GM21390 (cell line): ENCODE data around the gene MCTP2.
A peak's percentile ranks its signal among the peaks of the same experiment; 100 is the strongest.

Experiments
- ATAC-seq: cut with Tn5 transposase; IDR thresholded peaks from one replicate; pipeline ENCODE4 v1.9.1; 2021; ENCODE audit not compliant: unreplicated experiment

The MCTP2 gene, protein sequence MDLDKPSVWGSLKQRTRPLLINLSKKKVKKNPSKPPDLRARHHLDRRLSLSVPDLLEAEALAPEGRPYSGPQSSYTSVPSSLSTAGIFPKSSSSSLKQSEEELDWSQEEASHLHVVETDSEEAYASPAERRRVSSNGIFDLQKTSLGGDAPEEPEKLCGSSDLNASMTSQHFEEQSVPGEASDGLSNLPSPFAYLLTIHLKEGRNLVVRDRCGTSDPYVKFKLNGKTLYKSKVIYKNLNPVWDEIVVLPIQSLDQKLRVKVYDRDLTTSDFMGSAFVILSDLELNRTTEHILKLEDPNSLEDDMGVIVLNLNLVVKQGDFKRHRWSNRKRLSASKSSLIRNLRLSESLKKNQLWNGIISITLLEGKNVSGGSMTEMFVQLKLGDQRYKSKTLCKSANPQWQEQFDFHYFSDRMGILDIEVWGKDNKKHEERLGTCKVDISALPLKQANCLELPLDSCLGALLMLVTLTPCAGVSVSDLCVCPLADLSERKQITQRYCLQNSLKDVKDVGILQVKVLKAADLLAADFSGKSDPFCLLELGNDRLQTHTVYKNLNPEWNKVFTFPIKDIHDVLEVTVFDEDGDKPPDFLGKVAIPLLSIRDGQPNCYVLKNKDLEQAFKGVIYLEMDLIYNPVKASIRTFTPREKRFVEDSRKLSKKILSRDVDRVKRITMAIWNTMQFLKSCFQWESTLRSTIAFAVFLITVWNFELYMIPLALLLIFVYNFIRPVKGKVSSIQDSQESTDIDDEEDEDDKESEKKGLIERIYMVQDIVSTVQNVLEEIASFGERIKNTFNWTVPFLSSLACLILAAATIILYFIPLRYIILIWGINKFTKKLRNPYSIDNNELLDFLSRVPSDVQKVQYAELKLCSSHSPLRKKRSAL

DNA sequence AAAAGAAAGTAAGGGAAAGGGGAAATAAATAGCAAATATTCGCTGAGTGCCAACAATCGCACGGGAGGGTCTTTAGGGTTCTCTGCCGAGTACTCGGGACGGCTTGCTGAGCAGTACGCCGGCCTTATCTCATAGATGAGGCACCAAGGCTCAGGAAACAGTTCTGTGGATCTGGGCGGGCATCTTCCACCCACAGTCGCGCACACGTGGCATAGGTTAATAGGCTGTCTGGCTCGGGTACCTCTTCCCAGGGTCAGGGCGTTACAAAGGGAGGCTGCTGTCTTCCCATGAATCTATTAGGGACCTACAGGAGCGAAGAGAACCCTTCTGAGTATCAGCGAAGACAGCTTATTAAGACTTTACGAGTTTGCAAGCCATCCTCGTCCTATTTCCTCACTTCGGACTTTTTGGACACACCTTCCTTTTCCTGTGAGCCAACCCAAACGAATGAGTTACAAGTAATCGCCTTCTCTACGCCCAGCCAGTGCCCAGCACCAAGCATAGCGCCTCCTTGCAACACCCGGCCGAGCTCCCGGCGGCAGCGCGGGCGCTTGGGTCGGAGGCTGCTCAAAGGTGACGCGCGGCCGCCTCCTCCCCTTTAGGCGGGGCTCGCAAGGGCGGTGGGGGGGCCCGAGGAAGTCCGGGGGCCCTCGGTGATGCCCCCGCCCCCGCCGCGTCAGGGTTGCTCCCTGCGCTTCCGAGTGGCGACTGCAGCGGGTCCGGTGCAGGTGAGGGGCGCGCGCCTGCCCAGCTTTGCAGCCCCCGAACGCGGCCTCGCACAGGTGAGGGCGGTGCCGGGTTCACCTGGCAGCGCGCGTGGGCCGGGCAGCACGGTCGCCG is at the start of gene MCTP2:
Gene MCTP2, plus strand, starts transcription at position 679 of the 840 bp plus-strand sequence. CDS start 66,705 bp downstream, outside the sequence.
- ATAC-seq = peak; percentile 66

DNA sequence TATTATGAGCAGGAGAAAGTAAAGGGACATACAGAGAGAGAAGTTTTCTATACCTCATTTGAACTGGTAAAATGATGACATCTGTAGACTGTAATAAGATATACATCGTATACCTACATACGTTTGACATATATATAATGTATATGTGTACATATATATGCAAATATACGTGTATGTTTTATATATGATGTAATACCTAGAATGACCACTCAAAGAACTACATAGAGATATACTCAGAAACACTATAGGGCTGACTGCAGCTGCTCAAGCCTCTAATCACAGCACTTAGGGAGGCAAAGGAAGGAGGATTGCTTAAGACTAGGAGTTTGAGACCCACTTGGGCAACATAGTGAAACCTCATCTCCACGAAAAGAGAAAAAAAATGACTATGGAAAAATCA is 48.5 kb upstream of the MCTP2 start:
- no peak for ATAC-seq

DNA sequence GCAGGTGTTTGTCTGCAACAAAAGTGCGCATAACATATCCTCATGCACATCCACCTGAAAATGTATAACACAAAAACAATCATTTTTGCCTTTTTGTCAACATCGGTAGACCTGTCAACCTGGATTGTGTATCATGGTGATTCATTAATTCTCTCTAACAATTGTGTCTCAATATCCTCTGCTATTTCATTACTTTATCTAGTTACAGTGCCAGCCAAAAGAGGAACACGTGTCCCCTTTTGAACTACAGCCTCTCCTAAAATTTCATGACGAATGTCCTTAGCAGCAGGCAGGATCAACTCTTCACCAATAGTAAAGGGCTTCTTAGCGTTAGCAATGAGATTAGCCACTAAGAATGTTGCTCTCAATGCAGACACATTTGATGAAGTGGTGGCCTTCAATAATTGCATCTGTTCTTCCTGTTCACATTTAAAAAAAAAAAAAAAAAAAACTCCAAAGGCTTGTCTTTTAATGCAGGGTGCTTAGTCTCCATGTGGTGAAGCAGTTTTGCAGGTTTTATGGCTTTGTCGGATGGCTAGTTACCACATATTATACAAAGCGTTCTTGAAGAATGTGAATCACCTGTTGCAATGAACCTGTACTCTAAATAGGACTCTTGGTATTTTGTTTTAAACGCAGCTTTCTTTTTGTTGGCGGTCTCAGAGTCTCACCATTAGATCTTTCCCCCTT is 45.7 kb upstream of the MCTP2 start:
- no peak for ATAC-seq

DNA sequence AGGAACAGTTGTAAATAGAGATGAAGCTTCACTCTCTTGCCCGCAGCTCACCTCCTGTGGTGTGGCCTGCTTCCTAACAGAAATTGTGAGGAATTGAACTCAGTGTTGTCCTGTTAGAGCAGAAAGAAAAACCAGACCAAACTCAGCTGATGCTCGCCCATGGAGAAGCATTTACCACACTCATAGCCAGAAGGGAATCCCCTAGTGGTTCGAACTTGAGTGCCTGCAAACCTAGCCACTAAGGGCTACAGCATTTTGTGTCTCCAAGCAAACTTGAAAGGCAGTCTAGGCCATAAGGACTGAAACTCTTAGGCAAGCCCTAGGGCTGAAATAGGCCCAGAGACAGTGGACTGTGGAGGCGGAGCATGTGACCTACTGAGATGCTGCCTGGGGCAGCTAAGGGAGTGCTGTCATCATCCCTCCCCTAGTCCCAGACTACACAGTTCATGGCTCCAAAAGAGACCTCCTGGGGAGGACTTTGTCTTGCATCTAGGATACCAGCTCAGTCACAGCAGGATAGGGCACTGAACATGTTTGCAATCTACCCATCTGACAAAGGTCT is 44.5 kb upstream of the MCTP2 start:
- ATAC-seq = no peak

DNA sequence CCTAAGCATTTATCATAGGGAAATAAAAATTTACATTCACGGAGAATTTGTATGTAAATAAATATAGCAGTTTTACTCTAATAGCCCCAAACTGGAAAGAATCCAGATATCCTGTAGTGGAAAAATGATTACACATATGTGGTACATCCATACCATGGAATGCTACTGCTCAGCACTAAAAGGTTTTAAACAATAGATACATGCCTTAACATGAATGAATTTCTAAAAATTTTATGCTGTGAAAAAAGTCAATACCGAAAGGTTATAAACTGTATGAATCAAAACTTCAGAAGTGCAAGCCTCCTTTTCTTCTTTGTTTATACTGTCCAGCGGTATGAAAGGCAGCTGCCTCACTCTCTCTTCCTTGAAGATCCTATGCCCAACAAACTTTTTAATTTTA is 37.5 kb upstream of the MCTP2 start:
- no peak for ATAC-seq

DNA sequence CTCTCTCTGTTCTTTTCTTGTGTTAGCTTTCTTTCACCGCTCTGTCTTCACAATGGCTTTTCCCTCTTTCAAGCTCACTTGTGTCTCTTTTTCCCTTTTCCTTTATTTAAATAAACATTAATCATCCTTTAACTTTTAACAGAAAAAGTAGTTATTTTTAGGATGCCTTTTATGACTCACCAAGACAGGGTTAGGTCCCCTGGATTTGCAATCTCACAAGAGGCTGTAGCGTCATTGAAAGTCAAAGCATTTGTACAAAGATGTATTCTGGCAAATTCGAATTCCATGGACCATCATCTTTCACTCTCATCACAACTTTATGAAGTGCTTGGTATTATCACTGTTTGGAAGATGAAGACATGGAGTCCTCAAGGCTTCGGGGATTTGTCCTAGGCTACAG is 34.8 kb upstream of the MCTP2 start:
- ATAC-seq = no peak

DNA sequence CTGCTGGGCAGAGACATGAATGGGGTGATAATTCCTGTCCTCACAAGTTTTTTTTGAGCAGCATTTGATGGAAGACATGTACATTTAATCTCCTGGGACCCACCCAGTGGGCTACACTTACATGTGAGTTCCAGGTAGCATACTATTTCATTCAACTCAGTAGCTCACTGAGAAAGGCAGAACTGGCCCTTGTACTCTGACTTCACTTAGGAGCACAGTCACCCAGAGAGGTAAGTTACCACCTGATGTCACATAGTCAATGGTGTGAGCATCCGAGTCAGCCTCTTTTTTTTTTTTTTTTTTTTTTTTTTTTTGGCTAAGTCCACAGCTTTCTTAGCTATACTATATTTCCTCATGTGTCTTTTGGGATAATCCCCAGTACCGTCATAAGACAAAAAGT is 32.7 kb upstream of the MCTP2 start:
- ATAC-seq = no peak

DNA sequence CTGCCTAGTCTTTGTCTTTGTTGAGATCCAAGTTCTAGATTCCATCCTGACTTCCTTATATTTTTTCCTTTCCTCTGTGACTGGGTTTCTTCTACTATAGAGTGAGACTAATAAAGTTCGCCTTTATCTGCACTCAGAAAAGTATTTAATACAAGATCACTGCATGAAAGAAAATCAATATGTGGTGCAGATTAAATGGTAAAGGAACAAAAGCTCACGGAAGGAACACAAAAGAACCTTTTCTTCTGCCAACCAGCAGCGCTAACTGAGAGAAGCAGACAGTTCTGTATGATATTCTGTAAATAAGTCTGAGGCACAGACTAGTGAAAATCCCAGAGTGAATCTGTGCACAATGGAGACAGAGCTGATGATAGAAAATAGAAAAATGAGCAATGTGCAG is 31.6 kb upstream of the MCTP2 start:
- no peak for ATAC-seq

DNA sequence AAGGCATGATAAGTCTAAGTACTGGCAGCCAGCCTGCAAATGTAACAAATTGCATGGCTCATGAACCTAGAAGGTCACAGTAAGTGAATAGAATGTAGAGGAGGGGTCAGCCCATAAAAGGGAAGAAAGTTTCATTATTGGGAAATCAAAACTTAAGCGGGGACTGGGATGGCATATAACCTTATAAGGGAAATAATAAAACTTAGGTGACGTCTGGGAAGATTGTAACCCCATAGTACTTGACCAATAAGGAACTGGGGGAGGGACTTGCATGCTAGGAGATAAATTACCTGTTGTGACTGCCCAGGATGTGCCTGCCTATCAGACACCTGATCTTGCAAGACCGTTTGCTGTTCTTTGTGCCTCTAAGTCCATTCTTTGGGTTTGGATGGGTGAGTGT is 28.1 kb upstream of the MCTP2 start:
- ATAC-seq = no peak

DNA sequence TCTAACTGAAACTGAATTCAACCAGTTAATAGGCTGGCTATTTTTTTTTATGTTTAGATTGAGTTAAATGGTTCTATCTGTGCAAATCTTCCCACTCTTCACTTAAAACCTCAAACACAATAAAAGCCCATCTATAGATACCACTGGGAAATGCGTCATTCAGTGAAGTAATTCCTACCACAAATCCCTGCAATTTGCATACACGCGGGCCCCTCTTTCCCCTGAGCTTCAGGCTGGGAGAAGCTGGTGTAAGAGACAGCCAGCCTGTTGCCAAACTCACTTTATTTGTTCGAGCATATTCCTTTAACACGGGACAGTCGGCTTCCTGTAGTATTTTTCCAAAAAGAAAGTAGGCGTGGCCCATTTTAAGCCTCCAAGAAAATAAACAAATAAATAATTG is 26.0 kb upstream of the MCTP2 start:
- no peak for ATAC-seq

DNA sequence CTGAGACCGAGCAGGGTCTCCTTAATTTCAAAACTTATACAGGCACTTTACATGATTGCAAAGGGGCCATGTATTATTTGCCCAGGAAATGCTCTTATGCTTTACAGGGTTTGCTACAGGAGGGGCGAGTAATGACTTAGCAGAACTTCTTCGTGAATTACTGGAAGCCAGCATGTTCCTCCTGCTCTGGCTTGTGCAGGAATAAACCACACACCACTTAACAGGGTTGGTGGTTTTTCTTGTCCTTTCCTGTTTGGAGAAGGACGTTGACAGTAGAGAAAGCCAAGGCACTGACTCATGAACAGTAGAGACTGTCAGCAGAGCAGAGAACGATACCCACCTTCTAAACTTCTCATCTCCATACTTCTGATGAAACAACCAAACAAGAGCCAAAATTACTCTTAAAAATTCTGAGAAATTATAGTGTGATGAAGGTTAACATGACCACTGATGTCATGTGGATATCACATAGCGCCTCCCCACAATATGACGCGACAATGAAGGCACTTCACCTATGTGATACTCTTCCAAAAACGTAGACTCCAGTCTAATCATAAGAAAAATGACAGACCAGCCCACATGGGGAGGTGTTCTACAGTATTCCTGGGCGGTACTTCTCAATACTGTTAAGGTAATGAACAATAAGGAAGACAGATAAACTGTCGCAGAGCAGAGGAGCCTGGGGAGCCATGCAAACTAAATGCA is 24.7 kb upstream of the MCTP2 start:
- ATAC-seq = no peak

DNA sequence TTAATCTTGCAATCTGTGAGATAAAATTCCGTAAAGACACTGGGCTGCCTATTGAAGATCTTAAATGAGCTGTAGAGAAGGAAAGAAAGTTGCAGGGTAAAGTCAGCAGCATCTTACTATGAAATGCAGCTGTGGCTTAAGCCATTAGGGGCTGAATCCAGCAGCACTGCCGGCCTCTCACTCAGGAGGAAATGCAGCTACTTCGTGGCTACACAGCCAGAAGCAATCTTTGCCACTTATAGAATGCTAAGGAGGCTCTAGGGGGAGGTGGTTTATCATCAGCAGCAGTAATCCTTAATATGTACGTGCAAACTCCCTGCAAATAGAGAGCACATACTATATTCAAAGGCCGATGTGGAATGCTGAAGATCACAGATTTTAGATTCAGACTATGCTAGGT is 19.1 kb upstream of the MCTP2 start:
- no peak for ATAC-seq

DNA sequence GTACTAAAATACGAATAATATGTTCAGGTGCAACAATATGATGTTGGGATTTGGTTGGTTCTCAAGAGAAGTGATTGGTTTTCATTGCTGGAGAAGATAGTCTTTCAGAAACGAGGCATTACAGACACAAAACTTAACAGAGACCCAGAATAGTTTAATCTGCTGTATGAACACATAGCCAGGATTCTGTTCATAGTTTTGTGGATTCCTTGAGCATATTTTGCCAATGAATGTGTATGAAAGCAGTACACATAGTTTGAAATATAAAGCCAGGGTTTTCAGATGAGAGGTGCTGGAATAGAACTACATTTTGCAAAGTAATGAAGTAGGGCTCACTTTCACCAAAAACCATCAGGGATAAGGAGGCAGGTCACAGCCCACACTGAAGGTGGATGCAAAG is 5.7 kb upstream of the MCTP2 start:
- ATAC-seq = no peak

DNA sequence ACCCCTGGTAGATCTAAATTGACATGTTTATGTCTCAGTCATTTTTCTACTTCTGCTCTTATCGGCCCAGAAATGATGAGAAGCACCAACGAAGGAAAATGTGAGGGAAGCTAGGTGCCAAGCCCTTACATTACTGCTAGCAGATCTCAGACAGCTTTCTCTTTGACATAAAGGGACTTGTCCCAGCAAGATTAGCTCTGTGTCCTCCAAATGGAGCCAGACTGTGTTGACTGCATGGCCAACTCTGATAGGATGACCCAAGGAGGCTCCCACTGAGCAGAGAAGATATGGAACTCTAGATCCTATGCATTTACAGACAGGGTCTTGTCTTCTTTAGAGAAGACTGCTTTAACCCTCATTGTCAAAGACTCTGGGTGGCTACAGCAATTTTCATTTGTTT is 2.8 kb upstream of the MCTP2 start:
- no peak for ATAC-seq

DNA sequence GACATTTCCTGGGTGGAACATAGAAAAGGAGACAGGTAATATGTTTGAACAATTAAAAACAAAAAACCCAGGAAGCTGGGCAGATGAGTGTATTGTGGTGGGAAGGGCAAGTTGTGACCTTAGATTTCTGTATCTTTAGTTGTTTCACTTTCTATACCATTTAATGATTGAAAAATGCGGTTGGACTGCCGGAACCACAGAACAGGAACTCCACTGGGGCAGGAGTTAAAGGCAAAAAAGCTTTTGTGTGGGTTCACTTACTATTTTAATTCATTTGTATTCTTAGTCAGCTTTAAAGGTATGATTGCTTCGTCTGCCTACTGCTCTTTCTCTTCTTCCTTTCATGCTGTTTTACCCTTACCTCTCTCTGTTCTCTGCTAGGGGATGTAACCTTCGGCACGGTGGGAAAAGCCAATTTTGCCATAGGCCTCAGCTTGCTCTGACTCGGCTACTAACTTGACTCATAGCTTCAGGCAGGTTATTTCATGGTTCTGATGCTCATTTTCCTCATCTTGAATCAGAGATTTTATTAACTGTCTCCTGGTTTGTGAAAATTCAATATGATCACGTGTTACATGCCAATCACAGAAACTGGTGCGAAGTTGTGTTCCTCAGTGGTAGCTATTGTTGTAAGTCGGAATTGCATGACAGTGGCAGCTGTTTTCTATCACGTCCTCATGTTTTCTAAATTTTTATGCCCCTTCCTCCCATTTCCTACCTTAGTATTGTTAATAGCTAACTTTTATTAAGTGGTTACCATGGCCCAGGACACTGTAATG is 1.6 kb upstream of the MCTP2 start:
- ATAC-seq = peak; percentile 71

DNA sequence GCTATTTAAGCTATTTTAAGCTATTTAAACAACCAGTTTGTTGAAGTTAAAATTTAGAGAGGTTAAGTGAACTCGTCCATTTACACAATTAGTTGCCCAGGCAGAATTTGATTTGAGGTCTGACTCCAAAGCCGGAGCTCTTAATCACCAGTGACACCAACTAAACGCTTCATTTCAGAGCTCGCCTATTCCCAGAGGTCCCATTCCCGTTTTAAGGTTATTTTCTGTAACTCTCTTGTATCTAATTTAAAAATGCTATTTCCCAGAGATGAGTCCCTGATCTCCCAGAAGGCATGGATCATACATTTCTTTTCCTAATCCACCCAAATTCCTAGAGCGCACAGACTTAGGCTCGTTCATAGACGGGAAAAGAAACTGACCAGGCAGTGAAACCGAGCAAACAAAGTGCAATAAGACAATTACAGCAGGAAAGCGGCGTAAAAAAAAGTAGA is 904 bp upstream of the MCTP2 start:
- ATAC-seq = no peak

DNA sequence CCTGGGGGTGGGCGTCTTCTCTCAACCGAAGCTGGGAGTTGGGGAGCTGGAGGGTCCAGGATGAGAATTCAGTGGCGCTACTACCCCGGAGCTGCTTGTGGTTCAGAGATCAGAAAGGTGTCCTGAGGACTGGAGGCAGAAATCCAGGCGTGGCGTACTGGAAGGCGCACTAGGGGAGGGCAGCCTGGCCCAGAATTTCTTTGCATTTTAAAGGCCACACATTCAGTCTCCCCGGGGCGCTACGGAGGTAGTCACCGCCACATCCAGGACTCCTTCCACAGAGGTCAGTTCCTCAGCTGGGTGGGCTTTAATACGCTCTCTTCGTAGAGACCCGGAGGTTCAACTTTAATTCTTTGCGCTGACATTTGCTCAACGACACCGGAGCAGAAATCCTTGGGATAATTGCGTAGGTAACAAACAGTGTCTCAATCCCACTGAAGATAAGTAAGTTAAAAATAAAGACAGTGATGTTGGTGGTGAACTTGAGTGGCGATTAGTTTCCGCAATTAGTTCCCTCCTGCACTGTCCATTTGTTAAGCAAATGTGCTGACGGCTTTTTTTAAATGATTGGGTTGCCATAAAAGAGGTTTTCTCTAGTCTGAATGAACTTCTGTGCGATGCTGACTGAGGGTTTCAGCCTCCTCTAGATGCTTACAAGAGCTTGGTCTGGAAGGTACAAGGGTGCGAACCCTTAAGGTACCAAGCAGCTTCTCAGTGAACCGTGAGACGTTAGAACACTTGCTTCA is 535 bp downstream of the MCTP2 start:
- peak; percentile 9 for ATAC-seq

DNA sequence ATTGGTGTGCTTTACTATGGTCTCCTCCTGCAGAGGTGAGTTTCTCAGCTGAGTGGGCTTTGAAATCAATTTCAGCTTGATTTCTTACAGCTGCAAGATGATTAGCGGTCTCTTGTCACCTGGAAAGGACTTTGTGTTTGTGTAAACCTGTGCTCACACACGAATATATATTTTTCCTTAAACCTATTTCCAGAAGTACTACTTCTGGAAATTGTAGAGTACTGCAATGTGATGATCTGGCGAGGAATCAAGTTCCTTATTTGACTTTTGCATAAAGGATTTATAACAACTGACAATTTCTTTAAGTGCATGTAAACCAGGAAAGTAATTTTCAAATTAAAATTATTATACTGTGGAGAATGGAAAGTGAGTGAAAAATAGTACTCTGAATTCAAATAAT is 2.1 kb downstream of the MCTP2 start:
- ATAC-seq = no peak
